Pancreas (tissue), 10 donors: ENCODE data around the gene GP2. TPM values are rescaled to one million over a fixed set of nuclear protein-coding genes. Genes with fewer than 3 reads are reported as not detected.

Experiments
- ATAC-seq, 4 donors: fragments of 200-7000 bp; cut with Tn5 transposase; one replicate each; pipeline versions ENCODE4 v1.8.0 to v1.9.1; 2020; ENCODE audit warnings: mild to moderate bottlenecking in 4 of 4, moderate library complexity in 4 of 4
- DNase-seq, 6 donors: peaks; one replicate each; pipeline ENCODE4 v3.0.0-alpha.2; 2020
- FAIRE-seq: peaks from 2 replicates; lab custom pipeline; 2012; peaks lifted over from hg19 to GRCh38; lab: Jason Lieb, UNC
- H3K27ac ChIP-seq, 4 donors: fragments of 200-600 bp; sonication (generic); 1 replicate in 3 of 4; 2 replicates in 1 of 4; pipeline versions ENCODE4 v1.5.0 to v1.8.0; 2020
- H3K27me3 ChIP-seq, 4 donors: fragments of 200-600 bp; one replicate each; pipeline ENCODE4 v1.8.0; 2021
- H3K36me3 ChIP-seq, 3 donors: fragments of 200-600 bp; sonication (generic) in 1 of 3; one replicate each; pipeline versions ENCODE4 v1.5.0 to v1.8.0; 2020 to 2021
- H3K4me1 ChIP-seq, 3 donors: fragments of 200-600 bp; one replicate each; pipeline ENCODE4 v1.8.0; 2021
- H3K4me3 ChIP-seq, 4 donors: fragments of 200-600 bp; sonication (generic) in 2 of 4; one replicate each; pipeline versions ENCODE4 v1.5.0 to v1.8.0; 2020 to 2021
- H3K9me3 ChIP-seq, 4 donors: fragments of 200-600 bp; one replicate each; pipeline ENCODE4 v1.8.0; 2021
- WGBS, 2 donors: extraction: QIAGEN DNeasy Blood & Tissue Kit; methylation state at CpG; one replicate each; pipeline ENCODE4 v1.1.7; 2013; 5-methylcytosine and 5-hydroxymethylcytosine counted together
- intact Hi-C, 3 donors: fragments of 100-400 bp; cut with DNase I; formaldehyde crosslinking; loops; one replicate each; pipeline versions ENCODE4 v1.11.1 to v1.14.2; 2022
- polyA plus RNA-seq, 2 donors: library from polyadenylated mRNA; stranded (reverse); fragments of 200-250 nt; gene quantifications; one replicate each; pipeline ENCODE4 v1.2.3, GENCODE V29; 2013
- total RNA-seq, 6 donors: library from RNA; stranded (reverse); fragmentation: NEBNext Ultra II Directional in 4 of 6; extraction: Animal tissue kit (Norgen Biotek cat#: 25700) in 4 of 6; gene quantifications; one replicate each; pipeline versions ENCODE4 v1.2.1 to v1.2.4, GENCODE V29; 2021 to 2023
- TF ChIP-seq, protein P1 (sequence below), 4 donors: fragments of 200-600 bp; sonication (generic) in 3 of 4; IDR thresholded peaks; one replicate each; pipeline versions ENCODE4 v1.5.0 to v1.8.0; 2021; ENCODE audit warnings: antibody characterized with exemption in 4 of 4
- donor health status: healthy with polysubstance abuse.
- donor health status: DM: no; HTN: no; CAD: no; lungs with moderate emphysema.
- donor health status: DM: no; HTN: no; CAD: no.
- donor health status: control.
- donor health status: control.
- donor health status: Bipolar disorder and iron deficiency.
- donor health status: DM: yes; HTN: yes; CAD: no.
- donor health status: DM: no; HTN: no; CAD: no.
- donor health status: DM: no; HTN: no; CAD: no.
- donor health status: DM: yes; HTN: yes; CAD: no.

Gene GP2
- total and polyA plus RNA-seq, 8 donors = 7,130 to 38,505 (median 21,110) TPM

- WGBS, 2 donors = 43 to 53% methylated on average over 7 of the region's 7 CpGs
Measured at GRCh38 chr16:20307791-20308190, 19.5 kb downstream of the GP2 start.

DNA sequence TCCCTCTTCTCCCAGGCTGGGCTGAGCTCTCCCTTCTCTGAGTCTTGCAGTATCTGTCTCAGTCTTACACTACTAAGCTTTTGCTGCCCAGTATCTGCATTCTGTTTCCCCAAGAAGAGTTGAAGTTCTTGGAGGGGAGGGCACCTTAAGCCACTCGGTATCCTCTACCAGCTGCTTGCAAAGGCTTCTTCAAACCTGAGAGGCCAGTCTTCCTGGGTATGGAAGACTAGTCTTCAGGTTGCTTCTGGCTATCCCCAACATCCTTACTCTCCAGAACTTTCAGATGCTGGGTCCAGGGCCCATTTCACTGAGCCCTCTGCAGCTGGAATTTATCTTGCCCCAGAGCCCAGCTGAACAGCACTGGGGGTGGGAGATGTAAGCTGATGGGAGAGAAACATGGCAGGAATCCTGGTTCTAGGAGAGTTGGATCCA is 20.1 kb downstream of the GP2 start:
- FAIRE-seq (no peak), DNase-seq (peak in 3 of 6 donors; percentile 79 to 91 (median 89)), ATAC-seq (peak; percentile 1 to 2 (median 2))
- Histone ChIP-seq H3K4me1 (no peaks in the 10 kb centered on the region), H3K27me3 (no peaks in the 10 kb centered on the region), H3K9me3 (no peaks in the 10 kb centered on the region), H3K36me3 (no peaks in the 10 kb centered on the region), H3K4me3 (no peak overlapping the region), H3K27ac (no peak overlapping the region)
- TF ChIP-seq, protein P1, sequence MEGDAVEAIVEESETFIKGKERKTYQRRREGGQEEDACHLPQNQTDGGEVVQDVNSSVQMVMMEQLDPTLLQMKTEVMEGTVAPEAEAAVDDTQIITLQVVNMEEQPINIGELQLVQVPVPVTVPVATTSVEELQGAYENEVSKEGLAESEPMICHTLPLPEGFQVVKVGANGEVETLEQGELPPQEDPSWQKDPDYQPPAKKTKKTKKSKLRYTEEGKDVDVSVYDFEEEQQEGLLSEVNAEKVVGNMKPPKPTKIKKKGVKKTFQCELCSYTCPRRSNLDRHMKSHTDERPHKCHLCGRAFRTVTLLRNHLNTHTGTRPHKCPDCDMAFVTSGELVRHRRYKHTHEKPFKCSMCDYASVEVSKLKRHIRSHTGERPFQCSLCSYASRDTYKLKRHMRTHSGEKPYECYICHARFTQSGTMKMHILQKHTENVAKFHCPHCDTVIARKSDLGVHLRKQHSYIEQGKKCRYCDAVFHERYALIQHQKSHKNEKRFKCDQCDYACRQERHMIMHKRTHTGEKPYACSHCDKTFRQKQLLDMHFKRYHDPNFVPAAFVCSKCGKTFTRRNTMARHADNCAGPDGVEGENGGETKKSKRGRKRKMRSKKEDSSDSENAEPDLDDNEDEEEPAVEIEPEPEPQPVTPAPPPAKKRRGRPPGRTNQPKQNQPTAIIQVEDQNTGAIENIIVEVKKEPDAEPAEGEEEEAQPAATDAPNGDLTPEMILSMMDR (IDR thresholded peaks at IDR 0.05) = no peak
- intact Hi-C loops = no loop called here
- 26 to 32% methylated on average over 1 of the region's 1 CpG for WGBS, 2 donors

More at GRCh38 chr16:20307791-20308190, 19.5 kb downstream of the GP2 start:
- intact Hi-C loops = no loop called here
- H3K4me3 ChIP-seq = no peak overlapping the region
- ATAC-seq (peak; percentile 1 to 7 (median 2)), DNase-seq (peak in 2 of 6 donors; percentile 56 to 85), FAIRE-seq (no peak)
- no peaks in the 10 kb centered on the region for H3K9me3 ChIP-seq
- no peaks in the 10 kb centered on the region for H3K27me3 ChIP-seq
- TF ChIP-seq, protein P1 (IDR thresholded peaks at IDR 0.05) = no peak
- no peaks in the 10 kb centered on the region for H3K4me1 ChIP-seq
- H3K36me3 ChIP-seq = peaks cover 0 to 1% (median 0%) of the 10 kb centered on the region in 3 donors
- H3K27ac ChIP-seq = peak overlapping the region in 1 of 4 donors; percentile 12

- Histone ChIP-seq H3K36me3 (no peaks in the 10 kb centered on the region), H3K27me3 (no peaks in the 10 kb centered on the region), H3K4me3 (no peak overlapping the region), H3K9me3 (no peaks in the 10 kb centered on the region), H3K4me1 (no peaks in the 10 kb centered on the region), H3K27ac (no peak overlapping the region)
- DNase-seq (peak in 2 of 6 donors; percentile 59 to 85), ATAC-seq (peak in 1 of 4 donors; percentile 0), FAIRE-seq (no peak)
- intact Hi-C loops = no loop called here
- WGBS, 2 donors = 20 to 26% methylated on average over 4 of the region's 4 CpGs
- TF ChIP-seq, protein P1 (IDR thresholded peaks at IDR 0.05) = no peak
Measured at GRCh38 chr16:20306401-20306800, 20.9 kb downstream of the GP2 start.

DNA sequence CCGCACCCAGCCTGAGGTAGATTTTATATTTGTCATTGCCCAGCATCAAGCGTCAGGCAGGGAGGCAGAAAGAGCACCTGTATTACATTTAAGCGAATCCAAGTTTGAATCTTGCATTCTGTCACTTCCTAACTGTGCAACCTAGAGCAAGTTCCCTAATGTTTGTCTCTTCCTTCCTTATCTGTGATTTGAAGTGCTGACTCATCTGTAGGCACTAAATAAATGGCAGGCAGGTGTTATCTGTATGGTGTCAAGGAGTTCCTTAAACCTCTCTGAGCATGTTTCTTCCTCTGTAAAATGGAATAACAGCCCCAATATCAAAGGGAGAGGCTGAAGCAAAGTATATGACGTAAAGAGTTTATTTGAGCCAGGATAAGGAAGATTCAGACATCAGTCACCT is 24.3 kb downstream of the GP2 start:
- no peak for FAIRE-seq

DNA sequence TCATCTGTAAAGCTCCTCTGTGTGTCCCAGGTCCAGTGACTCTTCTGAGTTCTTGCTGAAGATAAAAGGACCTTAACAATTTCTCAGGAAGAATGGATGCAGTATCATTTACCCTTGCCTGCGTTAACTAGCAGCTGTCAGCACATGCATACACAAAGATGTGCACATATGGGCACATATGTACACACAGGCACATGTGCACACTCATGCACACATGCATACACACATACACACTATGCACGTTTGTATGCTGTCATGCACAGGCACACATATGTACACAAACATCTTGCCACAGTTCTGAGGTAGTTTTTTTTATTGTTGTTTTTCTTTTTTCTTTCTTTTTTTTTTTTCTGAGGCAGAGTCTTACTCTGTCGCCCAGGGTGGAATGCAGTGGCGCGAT is 24.9 kb downstream of the GP2 start:
- WGBS, 2 donors = 61 to 65% methylated on average over 5 of the region's 5 CpGs
- Histone ChIP-seq H3K9me3 (no peaks in the 10 kb centered on the region), H3K4me3 (no peak overlapping the region), H3K4me1 (no peaks in the 10 kb centered on the region), H3K27me3 (no peaks in the 10 kb centered on the region), H3K36me3 (no peaks in the 10 kb centered on the region), H3K27ac (no peak overlapping the region)
- TF ChIP-seq, protein P1 (IDR thresholded peaks at IDR 0.05) = no peak
- no peak for FAIRE-seq
- intact Hi-C loops = loop anchor here in 1 of 3 donors (5.0 kb wide), 1 partner anchor 395 kb away; no protein-coding TSS in a partner anchor
- peak in 1 of 6 donors; percentile 64 for DNase-seq
- ATAC-seq = no peak

More for the DNA sequence above, 24.3 kb downstream of the GP2 start:
- TF ChIP-seq, protein P1 (IDR thresholded peaks at IDR 0.05) = no peak
- no peak overlapping the region for H3K27ac ChIP-seq
- no peaks in the 10 kb centered on the region for H3K9me3 ChIP-seq
- H3K36me3 ChIP-seq = no peaks in the 10 kb centered on the region
- no peaks in the 10 kb centered on the region for H3K4me1 ChIP-seq
- DNase-seq (no peak), ATAC-seq (no peak)
- H3K4me3 ChIP-seq = no peak overlapping the region
- WGBS, 2 donors = 33 to 47% methylated on average over 4 of the region's 4 CpGs
- intact Hi-C loops = loop anchor here in 1 of 3 donors (5.0 kb wide), 1 partner anchor 396 kb away; no protein-coding TSS in a partner anchor
- H3K27me3 ChIP-seq = no peaks in the 10 kb centered on the region
